ENCODE results near the gene C1orf167. TPM values are rescaled to one million over a fixed set of nuclear protein-coding genes. Genes with fewer than 3 reads are reported as not detected.
A peak's percentile ranks its signal among the peaks of the same experiment; 100 is the strongest.
"Not testable (repeated sequence)": the region's sequence is repeated elsewhere in the genome, so short reads cannot be mapped to it uniquely, and the experiment has no call there.

C1orf167 gene
- total and polyA plus RNA-seq, 9 donors: 3.1 to 24.9 (median 12.8) TPM

GRCh38 chr1:11799099-11799498 is 37.1 kb downstream of the C1orf167 start:
- DNase-seq: no peak
- WGBS (ENCODE audit: insufficient coverage): 95% methylated on average over 4 of the region's 5 CpGs

GRCh38 chr1:11799896-11800295 is 37.9 kb downstream of the C1orf167 start:
- no peaks in the 10 kb centered on the region for H3K27me3 ChIP-seq (ENCODE audit: control insufficient read depth, insufficient read depth, low read length)
- 96% methylated on average over 7 of the region's 9 CpGs for WGBS (ENCODE audit: insufficient coverage)
- no peak for DNase-seq
- H3K27ac ChIP-seq (ENCODE audit: low read length): no peak overlapping the region
- H3K4me1 ChIP-seq (ENCODE audit: control insufficient read depth, insufficient read depth, low read length): peaks cover 53% of the 10 kb centered on the region
- H3K9me3 ChIP-seq (replicated peaks; ENCODE audit: control insufficient read depth, low read depth, low read length): no peaks in the 10 kb centered on the region
- peaks cover 52% of the 10 kb centered on the region for H3K36me3 ChIP-seq (ENCODE audit: control insufficient read depth, insufficient read depth, low read length)
- no peak overlapping the region for H3K4me3 ChIP-seq (ENCODE audit: low read length)

More at GRCh38 chr1:11799099-11799498, 37.1 kb downstream of the C1orf167 start:
- Histone ChIP-seq H3K4me1 (ENCODE audit: control insufficient read depth, insufficient read depth, low read length) (peaks cover 48% of the 10 kb centered on the region), H3K9me3 (replicated peaks; ENCODE audit: control insufficient read depth, low read depth, low read length) (no peaks in the 10 kb centered on the region), H3K27ac (ENCODE audit: low read length) (no peak overlapping the region), H3K36me3 (ENCODE audit: control insufficient read depth, insufficient read depth, low read length) (peaks cover 60% of the 10 kb centered on the region), H3K27me3 (ENCODE audit: control insufficient read depth, insufficient read depth, low read length) (no peaks in the 10 kb centered on the region), H3K4me3 (ENCODE audit: low read length) (no peak overlapping the region)

GRCh38 chr1:11800391-11800755 is 38.4 kb downstream of the C1orf167 start:
- no peak overlapping the region for H3K27ac ChIP-seq (ENCODE audit: low read length)
- WGBS (ENCODE audit: insufficient coverage): no CpG with 5 or more reads among the region's 8 CpGs
- H3K36me3 ChIP-seq (ENCODE audit: control insufficient read depth, insufficient read depth, low read length): peaks cover 48% of the 10 kb centered on the region
- H3K4me1 ChIP-seq (ENCODE audit: control insufficient read depth, insufficient read depth, low read length): peaks cover 50% of the 10 kb centered on the region
- H3K9me3 ChIP-seq (replicated peaks; ENCODE audit: control insufficient read depth, low read depth, low read length): no peaks in the 10 kb centered on the region
- H3K4me3 ChIP-seq (ENCODE audit: low read length): no peak overlapping the region
- no peak for DNase-seq
- H3K27me3 ChIP-seq (ENCODE audit: control insufficient read depth, insufficient read depth, low read length): no peaks in the 10 kb centered on the region

- Histone ChIP-seq H3K27me3 (ENCODE audit: control insufficient read depth, insufficient read depth, low read length) (no peaks in the 10 kb centered on the region), H3K4me1 (ENCODE audit: control insufficient read depth, insufficient read depth, low read length) (peaks cover 45% of the 10 kb centered on the region), H3K36me3 (ENCODE audit: control insufficient read depth, insufficient read depth, low read length) (peaks cover 43% of the 10 kb centered on the region), H3K4me3 (ENCODE audit: low read length) (no peak overlapping the region), H3K27ac (ENCODE audit: low read length) (no peak overlapping the region), H3K9me3 (replicated peaks; ENCODE audit: control insufficient read depth, low read depth, low read length) (no peaks in the 10 kb centered on the region)
- no peak for DNase-seq
- WGBS (ENCODE audit: insufficient coverage): 88% methylated on average over 11 of the region's 21 CpGs
These were observed 38.9 kb downstream of the C1orf167 start for GRCh38 chr1:11800756-11801433.

- DNase-seq: peak; percentile 57
- Histone ChIP-seq H3K36me3 (ENCODE audit: control insufficient read depth, insufficient read depth, low read length) (peaks cover 39% of the 10 kb centered on the region), H3K27ac (ENCODE audit: low read length) (peak overlapping the region; percentile 98), H3K4me1 (ENCODE audit: control insufficient read depth, insufficient read depth, low read length) (peaks cover 47% of the 10 kb centered on the region), H3K4me3 (ENCODE audit: low read length) (peak overlapping the region; percentile 63), H3K27me3 (ENCODE audit: control insufficient read depth, insufficient read depth, low read length) (no peaks in the 10 kb centered on the region), H3K9me3 (replicated peaks; ENCODE audit: control insufficient read depth, low read depth, low read length) (no peaks in the 10 kb centered on the region)
- WGBS (ENCODE audit: insufficient coverage): 28% methylated on average over 3 of the region's 6 CpGs
These were observed 40.6 kb downstream of the C1orf167 start for GRCh38 chr1:11802616-11802972.

GRCh38 chr1:11802973-11803885 is 41.2 kb downstream of the C1orf167 start:
- peak; percentile 97 for DNase-seq
- H3K27ac ChIP-seq (ENCODE audit: low read length): peak overlapping the region; percentile 98
- peaks cover 38% of the 10 kb centered on the region for H3K36me3 ChIP-seq (ENCODE audit: control insufficient read depth, insufficient read depth, low read length)
- H3K4me3 ChIP-seq (ENCODE audit: low read length): peak overlapping the region; percentile 63
- H3K4me1 ChIP-seq (ENCODE audit: control insufficient read depth, insufficient read depth, low read length): peaks cover 47% of the 10 kb centered on the region
- H3K27me3 ChIP-seq (ENCODE audit: control insufficient read depth, insufficient read depth, low read length): no peaks in the 10 kb centered on the region
- 3% methylated on average over 27 of the region's 28 CpGs for WGBS (ENCODE audit: insufficient coverage)
- H3K9me3 ChIP-seq (replicated peaks; ENCODE audit: control insufficient read depth, low read depth, low read length): no peaks in the 10 kb centered on the region

- Histone ChIP-seq H3K36me3 (ENCODE audit: control insufficient read depth, insufficient read depth, low read length) (peaks cover 36% of the 10 kb centered on the region), H3K27ac (ENCODE audit: low read length) (peak overlapping the region; percentile 98), H3K4me1 (ENCODE audit: control insufficient read depth, insufficient read depth, low read length) (peaks cover 47% of the 10 kb centered on the region), H3K4me3 (ENCODE audit: low read length) (peak overlapping the region; percentile 96)
- not testable (repeated sequence) for H3K27me3 ChIP-seq (ENCODE audit: control insufficient read depth, insufficient read depth, low read length); H3K9me3 ChIP-seq (replicated peaks; ENCODE audit: control insufficient read depth, low read depth, low read length); DNase-seq
- 0% methylated on average over 1 of the region's 9 CpGs for WGBS (ENCODE audit: insufficient coverage)
These were observed 42.1 kb downstream of the C1orf167 start for GRCh38 chr1:11803924-11804665.

GRCh38 chr1:11804666-11805421 is 42.9 kb downstream of the C1orf167 start:
- DNase-seq: peak; percentile 72
- no peaks in the 10 kb centered on the region for H3K27me3 ChIP-seq (ENCODE audit: control insufficient read depth, insufficient read depth, low read length)
- peaks cover 47% of the 10 kb centered on the region for H3K4me1 ChIP-seq (ENCODE audit: control insufficient read depth, insufficient read depth, low read length)
- H3K27ac ChIP-seq (ENCODE audit: low read length): peak overlapping the region; percentile 98
- 1% methylated on average over 8 of the region's 17 CpGs for WGBS (ENCODE audit: insufficient coverage)
- H3K36me3 ChIP-seq (ENCODE audit: control insufficient read depth, insufficient read depth, low read length): peaks cover 30% of the 10 kb centered on the region
- no peaks in the 10 kb centered on the region for H3K9me3 ChIP-seq (replicated peaks; ENCODE audit: control insufficient read depth, low read depth, low read length)
- H3K4me3 ChIP-seq (ENCODE audit: low read length): peak overlapping the region; percentile 96

GRCh38 chr1:11805422-11806306 is 43.7 kb downstream of the C1orf167 start, which contains the start of the genes CLCN6 and MTHFR:
Gene CLCN6, plus strand, starts transcription at chr1:11806191. Its CDS starts 72 bp downstream, at chr1:11806263.
Gene MTHFR, minus strand, starts transcription at chr1:11805964. Its CDS starts 2,848 bp downstream, at chr1:11803116.
- peaks cover 25% of the 10 kb centered on the region for H3K36me3 ChIP-seq (ENCODE audit: control insufficient read depth, insufficient read depth, low read length)
- H3K9me3 ChIP-seq (replicated peaks; ENCODE audit: control insufficient read depth, low read depth, low read length): no peaks in the 10 kb centered on the region
- H3K4me3 ChIP-seq (ENCODE audit: low read length): peak within 1 kb of the TSS; percentile 96
- peak within 1 kb of the TSS; percentile 98 for H3K27ac ChIP-seq (ENCODE audit: low read length)
- DNase-seq: peak; percentile 99
- H3K4me1 ChIP-seq (ENCODE audit: control insufficient read depth, insufficient read depth, low read length): peaks cover 47% of the 10 kb centered on the region
- no peaks in the 10 kb centered on the region for H3K27me3 ChIP-seq (ENCODE audit: control insufficient read depth, insufficient read depth, low read length)
- WGBS (ENCODE audit: insufficient coverage): under 1% methylated on average over 72 of the region's 72 CpGs

All from muscle of leg (tissue), 11 donors.